Right lobe of liver (tissue), 4 donors: Measurements from ENCODE around the gene LILRB4.

ENCODE experiments used
- CTCF ChIP-seq, 4 donors: fragments of 200-600 bp in 3 of 4; fragments of 450-650 bp in 1 of 4; IDR thresholded peaks; one replicate each; pipeline versions ENCODE4 v1.5.1 to v1.8.0; 2016 to 2022; ENCODE audit warnings: antibody characterized with exemption in 4 of 4, mild to moderate bottlenecking in 2 of 4
- POLR2A ChIP-seq: fragments of 450-650 bp; IDR thresholded peaks from one replicate; pipeline ENCODE4 v1.6.1; 2017; ENCODE audit warnings: antibody characterized with exemption, mild to moderate bottlenecking
- donor health status: DM: no; HTN: no; CAD: no.
- donor health status: DM: no; HTN: no; CAD: no.
- donor health status: DM: no; HTN: yes; CAD: no.

DNA sequence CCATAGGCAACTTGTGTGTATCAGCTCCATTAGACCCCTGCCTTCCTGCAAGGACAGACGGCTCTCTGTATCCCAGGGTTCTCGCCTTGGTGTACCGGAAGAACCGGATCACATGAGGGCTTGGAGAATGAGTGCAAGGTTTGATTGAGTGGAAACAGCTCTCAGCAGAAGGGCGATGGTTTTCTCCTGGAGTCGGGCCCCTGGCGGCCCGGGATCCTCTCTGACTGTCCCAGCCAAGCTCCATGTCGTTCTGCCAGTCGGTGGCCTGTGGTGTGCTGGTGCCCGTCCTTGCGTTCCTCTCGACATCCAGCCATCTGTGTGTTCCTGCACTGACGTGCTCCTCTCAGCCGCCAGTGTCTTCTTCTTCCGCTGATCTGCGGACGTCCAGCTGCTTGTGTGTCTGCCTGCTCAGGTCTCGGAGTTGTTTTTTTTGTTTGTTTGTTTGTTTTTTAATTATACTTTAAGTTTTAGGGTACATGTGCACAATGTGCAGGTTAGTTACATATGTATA, 16.4 kb upstream of the LILRB4 start:
- TF ChIP-seq CTCF (IDR thresholded peaks at IDR 0.05), result no peak
- no peak for TF ChIP-seq POLR2A
